Measurements from ENCODE around the gene TSPAN17. TPM values are rescaled to one million over a fixed set of nuclear protein-coding genes. Genes with fewer than 3 reads are reported as not detected.

The TSPAN17 gene
- total and polyA plus RNA-seq, 9 of the 15 experiments (the other 6 are each of a cell fraction or from before 2014, with no cell fraction given): 0.73 to 58.3 (median 34.5) TPM

GRCh38 chr5:176704817-176705216, 57.5 kb downstream of the TSPAN17 start (continued):
- TF ChIP-seq CHD7 (IDR thresholded peaks at IDR 0.05; ENCODE audit: low read depth, low read length) (no peak), TARDBP (IDR thresholded peaks at IDR 0.05) (no peak), MNT (conservative IDR thresholded peaks at IDR 0.05) (no peak), CEBPB (tag; IDR thresholded peaks at IDR 0.05) (0 out of 2 replicates have a peak, but pooled peaks have one; percentile 26), CEBPG (CRISPR knock-in tag; IDR thresholded peaks at IDR 0.05) (no peak), CEBPG (tag; conservative IDR thresholded peaks at IDR 0.05 in 1 of 2, IDR thresholded peaks at IDR 0.05 in 1 of 2) (0 out of 4 replicates have a peak, but pooled peaks of 1 of the 2 experiments have one; percentile 35), ZKSCAN3 (CRISPR knock-in tag; IDR thresholded peaks at IDR 0.05) (no peak), HNRNPK (IDR thresholded peaks at IDR 0.05; ENCODE audit: low read depth, low read length, poor library complexity, severe bottlenecking) (no peak), KDM1A (IDR thresholded peaks at IDR 0.05) (no peak), ETS1 (conservative IDR thresholded peaks at IDR 0.05; ENCODE audit: control insufficient read depth, low read depth, low read length) (no peak), KLF16 (IDR thresholded peaks at IDR 0.05) (no peak), ARID2 (IDR thresholded peaks at IDR 0.05) (no peak), XRCC5 (IDR thresholded peaks at IDR 0.05; ENCODE audit: low read depth, low read length) (no peak), NCOA6 (IDR thresholded peaks at IDR 0.05) (no peak), RFX1 (IDR thresholded peaks at IDR 0.05) (peak; percentile 71), MTF1 (CRISPR knock-in tag; IDR thresholded peaks at IDR 0.05; ENCODE audit: borderline replicate concordance) (no peak)
